Measurements from ENCODE around the gene LEAP2. TPM values are rescaled to one million over a fixed set of nuclear protein-coding genes. Genes with fewer than 3 reads are reported as not detected.
A peak's percentile ranks its signal among the peaks of the same experiment; 100 is the strongest.

Gene LEAP2
- total and polyA plus RNA-seq, 7 experiments from 2014 or later = 0.70 to 9.9 (median 2.2) TPM

DNA sequence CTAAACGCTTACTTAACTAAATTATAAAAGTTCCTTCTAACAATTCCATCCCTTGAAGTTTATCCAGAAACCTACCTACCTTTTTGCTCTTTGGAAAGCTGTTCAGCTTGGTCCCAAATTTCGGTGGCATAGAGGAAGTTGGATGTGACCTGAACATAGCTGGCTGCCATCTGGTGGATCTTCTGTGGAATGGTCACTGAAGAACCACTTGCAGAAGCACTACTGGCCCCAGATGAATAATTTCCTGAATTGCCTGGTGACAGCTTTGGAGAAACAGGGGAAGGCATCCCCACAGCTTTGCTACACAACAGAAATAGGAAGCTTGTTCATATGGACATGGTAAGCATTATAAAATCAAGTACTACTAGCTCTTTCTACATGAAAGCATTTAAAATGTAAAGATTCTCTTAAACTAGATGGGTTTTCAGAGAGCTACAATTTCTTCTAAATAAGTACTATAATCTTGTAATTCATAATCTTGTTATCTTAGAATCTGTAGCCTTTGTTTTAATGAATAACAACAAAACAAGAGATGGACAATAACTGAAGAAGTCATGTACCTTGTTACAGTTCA lies 9.9 kb downstream of the LEAP2 start:
- Mint-ChIP-seq H3K27me3 (no peaks in the 10 kb centered on the region), H3K4me3 (no peak overlapping the region), H3K9me3 (no peaks in the 10 kb centered on the region), H3K4me1 (peaks cover 0 to 8% (median 0%) of the 10 kb centered on the region in 7 donors), H3K36me3 (peaks cover 4 to 49% (median 27%) of the 10 kb centered on the region in 5 donors), H3K27ac (peak overlapping the region in 5 of 9 donors; percentile 0 to 73 (median 52))
- ChIA-PET POLR2A (interaction anchor here (0.9 kb wide), 1 partner anchor 10 kb away, joined by 3 read pairs; no protein-coding TSS in a partner anchor), CTCF (interaction anchor here (0.6 to 2.0 kb wide), 6 partner anchors 16 to 530 kb away, joined by 3 to 9 read pairs (median 4); partner anchors contain the start of genes IRF1 and SHROOM1)
- Histone ChIP-seq H3K27me3 (ENCODE audit: control insufficient read depth in 2 of 2, insufficient read depth in 2 of 2, low read length in 2 of 2) (no peaks in the 10 kb centered on the region), H3K4me1 (ENCODE audit: control insufficient read depth in 2 of 2, insufficient read depth in 2 of 2, low read length in 2 of 2) (no peaks in the 10 kb centered on the region), H3K9me3 (ENCODE audit: control insufficient read depth in 2 of 3, low read length in 3 of 3) (no peaks in the 10 kb centered on the region), H3K27ac (ENCODE audit: low read depth, low read length) (no peak overlapping the region), H3K4me3 (ENCODE audit: low read length) (no peak overlapping the region), H3K36me3 (ENCODE audit: control insufficient read depth in 2 of 3, insufficient read depth in 3 of 3, low read length in 3 of 3) (peaks cover 7 to 72% (median 28%) of the 10 kb centered on the region in 3 experiments)
- DNase-seq = peak in 6 of 9 donors; percentile 12 to 31 (median 19)
- ATAC-seq = peak; percentile 86
- intact Hi-C loops (cut with micrococcal nuclease) = loop anchor here (1.0 to 10.0 kb wide), 3 partner anchors 53 to 498 kb away; partner anchors contain the start of gene SHROOM1 (in 2 of the 2)

DNA sequence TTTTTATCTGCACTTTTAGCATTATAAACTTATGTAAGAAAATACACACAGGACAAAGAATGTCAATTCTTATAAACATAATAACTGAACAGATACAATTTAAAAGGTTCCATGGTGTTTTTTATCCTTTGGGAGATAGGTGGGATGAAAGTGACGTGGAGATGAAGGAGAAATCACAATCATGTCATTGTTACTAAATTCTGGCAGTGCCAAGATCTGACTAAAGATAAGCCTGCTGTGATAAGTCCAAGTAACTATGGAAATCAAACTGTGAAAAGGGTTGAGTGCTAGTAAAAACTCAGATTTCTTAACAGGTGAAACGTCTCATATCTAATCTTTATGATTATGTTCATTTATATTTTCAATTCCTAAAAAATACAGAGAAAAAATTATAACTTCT lies 11.1 kb downstream of the LEAP2 start:
- H3K4me3 Mint-ChIP-seq = no peak overlapping the region
- H3K4me3 ChIP-seq (ENCODE audit: low read length) = no peak overlapping the region
- ChIA-PET CTCF (interaction anchor here (2.0 kb wide), 1 partner anchor 55 kb away, joined by 9 read pairs; the partner anchor contains the start of gene SHROOM1), POLR2A (no interaction called here)
- H3K9me3 Mint-ChIP-seq = no peaks in the 10 kb centered on the region
- H3K4me1 ChIP-seq (ENCODE audit: control insufficient read depth in 2 of 2, insufficient read depth in 2 of 2, low read length in 2 of 2) = no peaks in the 10 kb centered on the region
- intact Hi-C loops (cut with micrococcal nuclease) = loop anchor here in 1 of 2 donors (10.0 kb wide), 1 partner anchor 360 kb away; no protein-coding TSS in a partner anchor
- ATAC-seq (no peak), DNase-seq (no peak)
- no peaks in the 10 kb centered on the region for H3K27me3 Mint-ChIP-seq
- H3K36me3 ChIP-seq (ENCODE audit: control insufficient read depth in 2 of 3, insufficient read depth in 3 of 3, low read length in 3 of 3) = peaks cover 15 to 71% (median 28%) of the 10 kb centered on the region in 3 experiments
- H3K36me3 Mint-ChIP-seq = peaks cover 4 to 45% (median 26%) of the 10 kb centered on the region in 5 donors
- H3K27ac ChIP-seq (ENCODE audit: low read depth, low read length) = no peak overlapping the region
- H3K9me3 ChIP-seq (ENCODE audit: control insufficient read depth in 2 of 3, low read length in 3 of 3) = no peaks in the 10 kb centered on the region
- H3K4me1 Mint-ChIP-seq = peaks cover 0 to 8% (median 0%) of the 10 kb centered on the region in 7 donors
- peak overlapping the region in 3 of 9 donors; percentile 30 to 76 (median 41) for H3K27ac Mint-ChIP-seq
- no peaks in the 10 kb centered on the region for H3K27me3 ChIP-seq (ENCODE audit: control insufficient read depth in 2 of 2, insufficient read depth in 2 of 2, low read length in 2 of 2)

DNA sequence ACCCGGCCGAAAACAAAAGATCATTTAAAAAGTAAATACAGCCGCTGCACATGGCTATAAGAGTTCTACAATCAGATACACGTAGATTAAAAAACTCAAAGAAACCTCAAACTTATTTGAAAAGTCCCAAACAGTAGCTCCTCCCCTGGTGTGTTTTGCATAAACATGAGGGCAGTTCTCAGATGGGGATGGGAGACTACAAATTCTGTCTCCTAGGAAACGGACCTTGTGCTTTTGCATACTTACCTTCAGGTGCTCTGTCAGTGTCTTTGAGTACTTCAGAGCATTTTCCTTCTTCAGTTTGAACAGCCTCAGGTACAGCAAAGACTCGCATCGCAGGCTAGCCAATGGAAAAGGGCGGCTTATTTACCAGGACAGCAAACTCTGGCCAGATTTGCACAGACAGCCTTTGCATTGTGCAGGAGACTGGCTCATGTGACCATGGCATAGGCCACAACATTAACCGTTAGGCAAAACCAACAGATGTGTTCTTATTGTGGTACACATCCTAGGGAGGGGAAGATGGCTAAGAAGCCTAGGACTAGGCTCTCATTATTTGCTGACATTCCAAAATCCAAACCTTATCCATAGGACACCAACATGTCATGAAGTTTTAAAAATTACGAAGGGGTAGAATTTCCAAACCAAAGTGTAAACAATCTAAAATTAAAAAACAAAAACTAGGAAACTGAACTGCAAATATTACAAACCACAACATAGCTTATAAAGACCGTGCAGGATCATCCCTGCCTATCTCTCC lies 12.8 kb downstream of the LEAP2 start:
- Mint-ChIP-seq H3K36me3 (peaks cover 4 to 43% (median 24%) of the 10 kb centered on the region in 5 donors), H3K4me1 (peaks cover 0 to 8% (median 0%) of the 10 kb centered on the region in 7 donors), H3K4me3 (no peak overlapping the region), H3K9me3 (no peaks in the 10 kb centered on the region), H3K27ac (peak overlapping the region in 2 of 9 donors; percentile 27 to 69), H3K27me3 (no peaks in the 10 kb centered on the region)
- ChIA-PET POLR2A (no interaction called here), CTCF (no interaction called here)
- Histone ChIP-seq H3K4me3 (ENCODE audit: low read length) (no peak overlapping the region), H3K27ac (ENCODE audit: low read depth, low read length) (no peak overlapping the region), H3K9me3 (ENCODE audit: control insufficient read depth in 2 of 3, low read length in 3 of 3) (no peaks in the 10 kb centered on the region), H3K36me3 (ENCODE audit: control insufficient read depth in 2 of 3, insufficient read depth in 3 of 3, low read length in 3 of 3) (peaks cover 15 to 57% (median 27%) of the 10 kb centered on the region in 3 experiments), H3K27me3 (ENCODE audit: control insufficient read depth in 2 of 2, insufficient read depth in 2 of 2, low read length in 2 of 2) (no peaks in the 10 kb centered on the region), H3K4me1 (ENCODE audit: control insufficient read depth in 2 of 2, insufficient read depth in 2 of 2, low read length in 2 of 2) (no peaks in the 10 kb centered on the region)
- ATAC-seq (no peak), DNase-seq (no peak)
- intact Hi-C loops (cut with micrococcal nuclease) = loop anchor here in 1 of 2 donors (10.0 kb wide), 1 partner anchor 361 kb away; no protein-coding TSS in a partner anchor

DNA sequence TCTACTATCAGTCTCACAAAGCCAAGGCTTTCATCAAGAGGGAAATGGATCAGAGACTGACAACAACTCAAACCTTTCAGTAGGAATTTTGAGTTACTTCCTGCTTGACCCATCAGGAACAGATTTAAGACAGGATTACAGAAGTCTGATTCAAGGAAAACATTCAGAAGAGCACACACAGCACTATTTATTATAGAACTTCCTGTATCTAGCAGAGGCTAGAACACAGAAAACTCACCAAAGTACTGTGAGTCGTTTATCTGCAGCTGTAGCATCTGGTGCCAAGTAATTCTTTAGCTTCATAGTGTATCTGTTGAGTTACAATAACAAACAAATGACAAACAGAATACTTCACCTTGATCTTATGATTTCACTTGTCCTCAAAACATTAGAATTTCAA lies 13.8 kb downstream of the LEAP2 start:
- ATAC-seq (no peak), DNase-seq (no peak)
- Mint-ChIP-seq H3K27ac (peak overlapping the region in 1 of 9 donors; percentile 10), H3K27me3 (no peaks in the 10 kb centered on the region), H3K4me3 (no peak overlapping the region), H3K36me3 (peaks cover 4 to 49% (median 29%) of the 10 kb centered on the region in 5 donors), H3K4me1 (peaks cover 0 to 8% (median 0%) of the 10 kb centered on the region in 7 donors), H3K9me3 (no peaks in the 10 kb centered on the region)
- Histone ChIP-seq H3K27me3 (ENCODE audit: control insufficient read depth in 2 of 2, insufficient read depth in 2 of 2, low read length in 2 of 2) (no peaks in the 10 kb centered on the region), H3K36me3 (ENCODE audit: control insufficient read depth in 2 of 3, insufficient read depth in 3 of 3, low read length in 3 of 3) (peaks cover 19 to 59% (median 20%) of the 10 kb centered on the region in 3 experiments), H3K27ac (ENCODE audit: low read depth, low read length) (no peak overlapping the region), H3K4me1 (ENCODE audit: control insufficient read depth in 2 of 2, insufficient read depth in 2 of 2, low read length in 2 of 2) (no peaks in the 10 kb centered on the region), H3K4me3 (ENCODE audit: low read length) (no peak overlapping the region), H3K9me3 (ENCODE audit: control insufficient read depth in 2 of 3, low read length in 3 of 3) (no peaks in the 10 kb centered on the region)
- CTCF ChIA-PET = no interaction called here
- intact Hi-C loops (cut with micrococcal nuclease) = loop anchor here in 1 of 2 donors (10.0 kb wide), 1 partner anchor 362 kb away; no protein-coding TSS in a partner anchor
- POLR2A ChIA-PET = no interaction called here

DNA sequence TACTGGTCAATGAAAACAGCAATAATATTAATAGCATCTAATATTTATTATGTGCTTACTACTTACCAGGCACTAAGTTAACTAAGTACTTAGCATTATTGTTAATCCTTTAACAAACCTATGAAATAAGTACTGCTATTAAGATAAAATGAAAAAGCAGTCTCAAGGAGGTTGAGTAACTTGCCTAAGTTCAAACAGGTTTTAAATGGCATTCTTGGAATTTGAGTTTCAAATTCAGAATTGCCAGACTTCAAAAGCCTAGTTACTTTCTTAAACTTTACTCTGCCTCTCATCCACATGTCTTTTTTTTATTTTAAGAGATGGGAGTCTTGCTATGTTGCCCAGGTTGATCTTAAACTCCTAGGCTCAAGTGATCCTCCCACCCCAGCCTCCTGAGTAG lies 16.0 kb downstream of the LEAP2 start:
- ATAC-seq (no peak), DNase-seq (no peak)
- CTCF ChIA-PET = no interaction called here
- Histone ChIP-seq H3K27ac (ENCODE audit: low read depth, low read length) (no peak overlapping the region), H3K4me3 (ENCODE audit: low read length) (no peak overlapping the region), H3K27me3 (ENCODE audit: control insufficient read depth in 2 of 2, insufficient read depth in 2 of 2, low read length in 2 of 2) (no peaks in the 10 kb centered on the region), H3K4me1 (ENCODE audit: control insufficient read depth in 2 of 2, insufficient read depth in 2 of 2, low read length in 2 of 2) (no peaks in the 10 kb centered on the region), H3K36me3 (ENCODE audit: control insufficient read depth in 2 of 3, insufficient read depth in 3 of 3, low read length in 3 of 3) (peaks cover 15 to 64% (median 19%) of the 10 kb centered on the region in 3 experiments), H3K9me3 (ENCODE audit: control insufficient read depth in 2 of 3, low read length in 3 of 3) (no peaks in the 10 kb centered on the region)
- peak overlapping the region in 1 of 9 donors; percentile 34 for H3K27ac Mint-ChIP-seq
- H3K9me3 Mint-ChIP-seq = no peaks in the 10 kb centered on the region
- H3K4me1 Mint-ChIP-seq = peaks cover 0 to 5% (median 0%) of the 10 kb centered on the region in 7 donors
- H3K36me3 Mint-ChIP-seq = peaks cover 0 to 56% (median 32%) of the 10 kb centered on the region in 5 donors
- POLR2A ChIA-PET = no interaction called here
- intact Hi-C loops (cut with micrococcal nuclease) = loop anchor here in 1 of 2 donors (10.0 kb wide), 1 partner anchor 365 kb away; no protein-coding TSS in a partner anchor
- H3K4me3 Mint-ChIP-seq = no peak overlapping the region
- H3K27me3 Mint-ChIP-seq = no peaks in the 10 kb centered on the region

DNA sequence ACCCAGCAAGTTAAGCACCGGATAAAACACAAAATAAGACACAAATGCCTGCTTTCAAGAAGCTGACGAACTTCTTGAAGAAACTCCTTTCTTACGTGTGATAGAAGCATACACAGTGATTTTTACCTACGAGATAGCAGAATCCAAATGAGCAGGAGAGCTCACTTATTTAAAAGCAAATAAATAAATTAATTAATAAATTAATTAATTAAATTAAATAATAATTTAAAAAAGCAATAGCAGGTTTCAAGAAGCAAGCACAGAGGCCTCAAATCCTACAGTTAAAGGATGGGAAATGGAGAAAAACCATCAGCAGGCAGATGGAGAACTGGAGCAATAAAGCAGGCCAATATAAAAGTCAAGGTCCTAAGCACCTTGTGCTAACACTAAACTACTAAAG lies 17.3 kb downstream of the LEAP2 start:
- POLR2A ChIA-PET = no interaction called here
- ATAC-seq = no peak
- no peak for DNase-seq
- H3K4me1 Mint-ChIP-seq = peaks cover 0 to 8% (median 2%) of the 10 kb centered on the region in 7 donors
- Histone ChIP-seq H3K27me3 (ENCODE audit: control insufficient read depth in 2 of 2, insufficient read depth in 2 of 2, low read length in 2 of 2) (no peaks in the 10 kb centered on the region), H3K4me3 (ENCODE audit: low read length) (no peak overlapping the region), H3K9me3 (ENCODE audit: control insufficient read depth in 2 of 3, low read length in 3 of 3) (no peaks in the 10 kb centered on the region), H3K27ac (ENCODE audit: low read depth, low read length) (no peak overlapping the region), H3K4me1 (ENCODE audit: control insufficient read depth in 2 of 2, insufficient read depth in 2 of 2, low read length in 2 of 2) (no peaks in the 10 kb centered on the region), H3K36me3 (ENCODE audit: control insufficient read depth in 2 of 3, insufficient read depth in 3 of 3, low read length in 3 of 3) (peaks cover 22 to 71% (median 26%) of the 10 kb centered on the region in 3 experiments)
- no peaks in the 10 kb centered on the region for H3K27me3 Mint-ChIP-seq
- CTCF ChIA-PET = no interaction called here
- no peaks in the 10 kb centered on the region for H3K9me3 Mint-ChIP-seq
- H3K27ac Mint-ChIP-seq = peak overlapping the region in 1 of 9 donors; percentile 12
- peaks cover 7 to 54% (median 34%) of the 10 kb centered on the region in 5 donors for H3K36me3 Mint-ChIP-seq
- no peak overlapping the region for H3K4me3 Mint-ChIP-seq
- intact Hi-C loops (cut with micrococcal nuclease) = no loop called here
